Activated B cell treated with CpG ODN at 0.5 μM for 24 hours (primary cell): ENCODE data around the gene TFAP2A. TPM values are rescaled to one million over a fixed set of nuclear protein-coding genes. Genes with fewer than 3 reads are reported as not detected.

Experiments
- ATAC-seq: fragments of 200-7000 bp; cut with Tn5 transposase; one replicate; pipeline ENCODE4 v1.10.0; 2021; ENCODE audit warnings: low read depth, mild to moderate bottlenecking, moderate library complexity
- CTCF ChIA-PET: fragments of 350-600 bp; sonication (Branson Sonifier 250); formaldehyde crosslinking; loops from one replicate; lab custom pipeline; 2021; ENCODE audit warnings: antibody characterized with exemption; lab: Charles Lee
- POLR2A ChIA-PET: fragments of 350-600 bp; sonication (Branson Sonifier 250); formaldehyde crosslinking; loops from one replicate; lab custom pipeline; 2021; ENCODE audit warnings: antibody characterized with exemption; lab: Charles Lee
- DNase-seq: peaks from one replicate; pipeline ENCODE4 v3.0.0; 2022
- H3K27ac Mint-ChIP-seq: one replicate; pipeline ENCODE4 v1.8.0; 2020; ENCODE audit warnings: mixed read lengths
- H3K27me3 Mint-ChIP-seq: one replicate; pipeline ENCODE4 v1.8.0; 2021; ENCODE audit warnings: mixed read lengths
- H3K36me3 Mint-ChIP-seq: one replicate; pipeline ENCODE4 v1.8.0; 2021; ENCODE audit warnings: low read depth, mixed read lengths
- H3K4me1 Mint-ChIP-seq: one replicate; pipeline ENCODE4 v1.8.0; 2021; ENCODE audit warnings: mixed read lengths
- H3K4me3 Mint-ChIP-seq: one replicate; pipeline ENCODE4 v1.8.0; 2020; ENCODE audit warnings: mild to moderate bottlenecking, mixed read lengths
- H3K9me3 Mint-ChIP-seq: one replicate; pipeline ENCODE4 v1.8.0; 2020; ENCODE audit warnings: mixed read lengths
- CTCF ChIP-seq: fragments of 200-600 bp; IDR thresholded peaks from one replicate; pipeline ENCODE4 v1.8.0; 2022; ENCODE audit warnings: antibody characterized with exemption, mild to moderate bottlenecking
- intact Hi-C: fragments of 100-400 bp; cut with micrococcal nuclease; formaldehyde crosslinking; loops from one replicate; pipeline ENCODE4 v1.15.1; 2024
- total RNA-seq: library from RNA; stranded (reverse); gene quantifications from 2 replicates; pipeline ENCODE4 v1.2.3, GENCODE V29; 2022

Gene TFAP2A
- total RNA-seq = not detected in 2 replicates

DNA sequence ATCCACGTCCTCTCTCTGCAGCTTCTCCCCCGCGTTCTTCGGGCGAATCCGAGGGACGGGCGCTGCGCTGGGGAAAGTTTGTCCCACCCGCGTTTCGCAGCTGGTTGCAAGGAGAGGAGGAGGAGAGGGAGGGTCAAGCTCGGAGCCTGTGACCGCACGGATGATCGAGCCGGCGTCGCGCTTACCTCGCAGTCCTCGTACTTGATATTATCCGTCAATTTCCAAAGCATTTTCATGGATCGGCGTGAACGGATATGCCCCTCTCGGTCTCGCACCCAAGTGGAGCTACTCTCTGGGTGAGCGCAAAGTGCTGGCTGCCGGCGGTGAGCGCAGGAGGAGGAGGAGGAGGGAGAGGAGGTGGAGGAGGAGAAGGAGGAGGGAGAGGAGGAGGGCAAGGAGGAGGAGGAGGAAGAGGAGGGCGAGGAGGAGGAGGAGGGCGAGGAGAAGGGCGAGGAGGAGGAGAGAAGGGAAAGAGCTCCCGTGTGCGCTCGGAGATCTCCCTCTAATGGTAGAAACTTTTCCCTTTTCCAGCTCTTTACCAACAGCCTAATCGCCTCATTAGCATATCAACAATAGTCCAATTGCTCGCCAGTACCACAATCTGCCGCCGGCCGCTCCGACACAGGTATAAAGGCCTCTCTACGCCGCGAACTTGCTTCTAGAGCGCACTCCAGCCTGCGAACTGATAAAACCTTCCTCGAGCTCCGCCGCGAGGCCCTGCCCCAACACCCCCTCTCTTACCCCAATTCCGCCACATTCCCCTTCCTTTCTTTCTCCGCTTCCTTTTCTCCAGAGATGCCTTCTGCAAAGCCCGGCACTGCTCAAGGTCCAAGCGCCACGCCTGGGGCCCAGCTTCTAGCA, at the start of gene TFAP2A:
TSS of gene TFAP2A (minus strand) at position 319 of the 861 bp plus-strand sequence. CDS start at position 236, 83 bp downstream.
- DNase-seq (no peak), ATAC-seq (no peak)
- H3K27me3 Mint-ChIP-seq = peaks cover 64% of the 10 kb centered on the region
- intact Hi-C loops = loop anchor here (5.0 kb wide), 1 partner anchor 472 kb away; the partner anchor contains the start of gene SYCP2L
- TF ChIP-seq CTCF = no peak
- H3K4me3 Mint-ChIP-seq = peak within 1 kb of the TSS; percentile 28
- CTCF ChIA-PET = no interaction called here
- peaks cover 14% of the 10 kb centered on the region for H3K36me3 Mint-ChIP-seq
- POLR2A ChIA-PET = interaction anchor here (0.6 kb wide), 1 partner anchor 20 kb away, joined by 4 read pairs; no protein-coding TSS in a partner anchor
- H3K4me1 Mint-ChIP-seq = peaks cover 22% of the 10 kb centered on the region
- peak within 1 kb of the TSS; percentile 35 for H3K27ac Mint-ChIP-seq
- peaks cover 11% of the 10 kb centered on the region for H3K9me3 Mint-ChIP-seq

- Mint-ChIP-seq H3K27me3 (peaks cover 26% of the 10 kb centered on the region), H3K9me3 (no peaks in the 10 kb centered on the region), H3K4me1 (peaks cover 10% of the 10 kb centered on the region), H3K4me3 (no peak overlapping the region), H3K36me3 (no peaks in the 10 kb centered on the region), H3K27ac (no peak overlapping the region)
- DNase-seq = no peak
- no peak for TF ChIP-seq CTCF
- intact Hi-C loops = no loop called here
- ChIA-PET CTCF (no interaction called here), POLR2A (interaction anchor here (0.6 kb wide), 1 partner anchor 1212 kb away, joined by 3 read pairs; no protein-coding TSS in a partner anchor)
- no peak for ATAC-seq
Observed at GRCh38 chr6:10463491-10464481, 48.9 kb upstream of the TFAP2A start.

DNA sequence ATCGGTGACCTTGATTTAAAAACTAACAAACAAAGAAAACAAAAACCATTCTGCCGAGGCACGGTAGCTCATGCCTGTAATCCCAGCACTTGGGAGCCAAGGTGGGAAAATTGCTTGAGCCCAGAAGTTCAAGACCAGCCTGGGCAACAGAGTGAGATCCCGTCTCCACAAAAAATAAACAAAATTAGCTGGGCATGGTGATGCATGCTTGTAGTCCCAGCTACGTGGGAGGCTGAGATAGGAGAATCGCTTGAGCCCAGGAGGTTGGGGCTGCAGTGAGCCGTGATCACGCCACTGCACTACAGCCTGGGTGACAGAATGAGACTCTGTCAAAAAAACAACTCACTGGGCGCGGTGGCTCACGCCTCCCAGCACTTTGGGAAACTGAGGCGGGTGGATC, 48.2 kb upstream of the TFAP2A start:
- no peak for DNase-seq
- no peaks in the 10 kb centered on the region for H3K9me3 Mint-ChIP-seq
- no peak for ATAC-seq
- no peak for TF ChIP-seq CTCF
- H3K4me1 Mint-ChIP-seq = peaks cover 10% of the 10 kb centered on the region
- H3K4me3 Mint-ChIP-seq = no peak overlapping the region
- H3K36me3 Mint-ChIP-seq = no peaks in the 10 kb centered on the region
- intact Hi-C loops = no loop called here
- ChIA-PET POLR2A (interaction anchor here (0.6 kb wide), 1 partner anchor 1211 kb away, joined by 3 read pairs; no protein-coding TSS in a partner anchor), CTCF (no interaction called here)
- peaks cover 26% of the 10 kb centered on the region for H3K27me3 Mint-ChIP-seq
- no peak overlapping the region for H3K27ac Mint-ChIP-seq

GRCh38 chr6:10461850-10462249, 47.0 kb upstream of the TFAP2A start:
- DNase-seq (no peak), ATAC-seq (no peak)
- no peak for TF ChIP-seq CTCF
- no peak overlapping the region for H3K4me3 Mint-ChIP-seq
- H3K27ac Mint-ChIP-seq = no peak overlapping the region
- H3K4me1 Mint-ChIP-seq = peaks cover 10% of the 10 kb centered on the region
- intact Hi-C loops = no loop called here
- CTCF ChIA-PET = no interaction called here
- no peaks in the 10 kb centered on the region for H3K9me3 Mint-ChIP-seq
- POLR2A ChIA-PET = no interaction called here
- H3K36me3 Mint-ChIP-seq = no peaks in the 10 kb centered on the region
- H3K27me3 Mint-ChIP-seq = peaks cover 25% of the 10 kb centered on the region
